ENCODE measurements around the gene GYS1. TPM values are rescaled to one million over a fixed set of nuclear protein-coding genes. Genes with fewer than 3 reads are reported as not detected.

GYS1 gene
- total and polyA plus RNA-seq, 4 donors = 21.5 to 61.9 (median 39.6) TPM

- ATAC-seq (ENCODE audit: low FRiP score) = no peak
- peaks cover 0 to 2% of the 10 kb centered on the region in 2 donors for H3K27me3 ChIP-seq (ENCODE audit: control insufficient read depth in 1 of 2, insufficient read depth in 2 of 2, low read length in 1 of 2)
Observed at GRCh38 chr19:48964205-48965039, 28.7 kb downstream of the GYS1 start.

GRCh38 chr19:48963371-48964204 lies 29.5 kb downstream of the GYS1 start:
- Histone ChIP-seq H3K27ac (ENCODE audit: low read depth in 1 of 2, low read length in 2 of 2) (peak overlapping the region; percentile 80 to 92), H3K4me3 (ENCODE audit: low read length in 2 of 2) (no peak overlapping the region), H3K9me3 (ENCODE audit: control insufficient read depth, low read length) (no peaks in the 10 kb centered on the region), H3K36me3 (ENCODE audit: control insufficient read depth in 1 of 2, insufficient read depth in 2 of 2, low read length in 1 of 2) (no peaks in the 10 kb centered on the region), H3K27me3 (ENCODE audit: control insufficient read depth in 1 of 2, insufficient read depth in 2 of 2, low read length in 1 of 2) (peaks cover 0 to 2% of the 10 kb centered on the region in 2 donors), H3K4me1 (ENCODE audit: control insufficient read depth in 1 of 2, insufficient read depth in 2 of 2, low read length in 2 of 2) (no peaks in the 10 kb centered on the region)
- intact Hi-C loops (cut with DNase I) = loop anchor here (2.0 to 10.0 kb wide), 3 partner anchors 29 to 89 kb away; partner anchors contain the start of genes GYS1 (in 1 of the 2), PPP1R15A (in 1 of the 2) and RUVBL2 (in 1 of the 2)
- peak; percentile 53 for ATAC-seq (ENCODE audit: low FRiP score)
- 5 to 7% methylated on average over 28 of the region's 28 CpGs for WGBS, 2 donors
- peak; percentile 89 to 93 for DNase-seq

More at GRCh38 chr19:48964205-48965039, 28.7 kb downstream of the GYS1 start:
- peak in 1 of 2 donors; percentile 64 for DNase-seq
- H3K9me3 ChIP-seq (ENCODE audit: control insufficient read depth, low read length) = no peaks in the 10 kb centered on the region
- intact Hi-C loops (cut with DNase I) = loop anchor here (2.0 to 10.0 kb wide), 5 partner anchors 28 to 172 kb away; partner anchors contain the start of genes PPP1R15A (in 2 of the 2), GYS1 (in 1 of the 2) and RUVBL2 (in 1 of the 2)
- WGBS, 2 donors = 5 to 6% methylated on average over 19 of the region's 19 CpGs
- peak overlapping the region; percentile 80 to 92 for H3K27ac ChIP-seq (ENCODE audit: low read depth in 1 of 2, low read length in 2 of 2)
- no peaks in the 10 kb centered on the region for H3K36me3 ChIP-seq (ENCODE audit: control insufficient read depth in 1 of 2, insufficient read depth in 2 of 2, low read length in 1 of 2)
- no peaks in the 10 kb centered on the region for H3K4me1 ChIP-seq (ENCODE audit: control insufficient read depth in 1 of 2, insufficient read depth in 2 of 2, low read length in 2 of 2)
- H3K4me3 ChIP-seq (ENCODE audit: low read length in 2 of 2) = peak overlapping the region; percentile 33 to 72

- no peak overlapping the region for H3K4me3 ChIP-seq (ENCODE audit: low read length in 2 of 2)
- no peaks in the 10 kb centered on the region for H3K9me3 ChIP-seq (ENCODE audit: control insufficient read depth, low read length)
- 63 to 68% methylated on average over 4 to 7 of the region's 7 CpGs for WGBS, 2 donors
- ATAC-seq (ENCODE audit: low FRiP score) (no peak), DNase-seq (no peak)
- H3K4me1 ChIP-seq (ENCODE audit: control insufficient read depth in 1 of 2, insufficient read depth in 2 of 2, low read length in 2 of 2) = no peaks in the 10 kb centered on the region
- peak overlapping the region in 1 of 2 donors; percentile 61 for H3K27ac ChIP-seq (ENCODE audit: low read depth in 1 of 2, low read length in 2 of 2)
- H3K27me3 ChIP-seq (ENCODE audit: control insufficient read depth in 1 of 2, insufficient read depth in 2 of 2, low read length in 1 of 2) = peaks cover 0 to 2% of the 10 kb centered on the region in 2 donors
- no peaks in the 10 kb centered on the region for H3K36me3 ChIP-seq (ENCODE audit: control insufficient read depth in 1 of 2, insufficient read depth in 2 of 2, low read length in 1 of 2)
- intact Hi-C loops (cut with DNase I) = loop anchor here (5.0 to 10.0 kb wide), 2 partner anchors 36 to 88 kb away; partner anchors contain the start of gene PPP1R15A (in 1 of the 2)
Observed at GRCh38 chr19:48962849-48963165, 30.3 kb downstream of the GYS1 start.

- Histone ChIP-seq H3K4me1 (ENCODE audit: control insufficient read depth in 1 of 2, insufficient read depth in 2 of 2, low read length in 2 of 2) (no peaks in the 10 kb centered on the region), H3K4me3 (ENCODE audit: low read length in 2 of 2) (no peak overlapping the region), H3K27me3 (ENCODE audit: control insufficient read depth in 1 of 2, insufficient read depth in 2 of 2, low read length in 1 of 2) (peaks cover 0 to 2% of the 10 kb centered on the region in 2 donors), H3K36me3 (ENCODE audit: control insufficient read depth in 1 of 2, insufficient read depth in 2 of 2, low read length in 1 of 2) (no peaks in the 10 kb centered on the region), H3K27ac (ENCODE audit: low read depth in 1 of 2, low read length in 2 of 2) (peak overlapping the region in 1 of 2 donors; percentile 61), H3K9me3 (ENCODE audit: control insufficient read depth, low read length) (no peaks in the 10 kb centered on the region)
- intact Hi-C loops (cut with DNase I) = loop anchor here (5.0 to 10.0 kb wide), 2 partner anchors 35 to 87 kb away; partner anchors contain the start of gene PPP1R15A (in 1 of the 2)
- DNase-seq (peak in 1 of 2 donors; percentile 85), ATAC-seq (ENCODE audit: low FRiP score) (no peak)
- 69 to 75% methylated on average over 22 of the region's 22 CpGs for WGBS, 2 donors
Observed at GRCh38 chr19:48962029-48962848, 30.9 kb downstream of the GYS1 start.

- H3K27me3 ChIP-seq (ENCODE audit: control insufficient read depth in 1 of 2, insufficient read depth in 2 of 2, low read length in 1 of 2) = peaks cover 0 to 2% of the 10 kb centered on the region in 2 donors
- H3K36me3 ChIP-seq (ENCODE audit: control insufficient read depth in 1 of 2, insufficient read depth in 2 of 2, low read length in 1 of 2) = no peaks in the 10 kb centered on the region
- H3K4me1 ChIP-seq (ENCODE audit: control insufficient read depth in 1 of 2, insufficient read depth in 2 of 2, low read length in 2 of 2) = no peaks in the 10 kb centered on the region
- no peak for DNase-seq
- H3K9me3 ChIP-seq (ENCODE audit: control insufficient read depth, low read length) = no peaks in the 10 kb centered on the region
- WGBS, 2 donors = 83 to 85% methylated on average over 12 of the region's 12 CpGs
- H3K27ac ChIP-seq (ENCODE audit: low read depth in 1 of 2, low read length in 2 of 2) = no peak overlapping the region
- ATAC-seq (ENCODE audit: low FRiP score) = no peak
- no peak overlapping the region for H3K4me3 ChIP-seq (ENCODE audit: low read length in 2 of 2)
- intact Hi-C loops (cut with DNase I) = loop anchor here (5.0 to 10.0 kb wide), 2 partner anchors 34 to 87 kb away; partner anchors contain the start of gene PPP1R15A (in 1 of the 2)
Observed at GRCh38 chr19:48961673-48962028, 31.5 kb downstream of the GYS1 start.

- Histone ChIP-seq H3K4me1 (ENCODE audit: control insufficient read depth in 1 of 2, insufficient read depth in 2 of 2, low read length in 2 of 2) (peaks cover 0 to 1% of the 10 kb centered on the region in 2 donors), H3K27me3 (ENCODE audit: control insufficient read depth in 1 of 2, insufficient read depth in 2 of 2, low read length in 1 of 2) (peaks cover 0 to 2% of the 10 kb centered on the region in 2 donors), H3K36me3 (ENCODE audit: control insufficient read depth in 1 of 2, insufficient read depth in 2 of 2, low read length in 1 of 2) (no peaks in the 10 kb centered on the region), H3K4me3 (ENCODE audit: low read length in 2 of 2) (no peak overlapping the region), H3K27ac (ENCODE audit: low read depth in 1 of 2, low read length in 2 of 2) (no peak overlapping the region), H3K9me3 (ENCODE audit: control insufficient read depth, low read length) (no peaks in the 10 kb centered on the region)
- intact Hi-C loops (cut with DNase I) = loop anchor here (5.0 to 10.0 kb wide), 2 partner anchors 34 to 86 kb away; partner anchors contain the start of gene PPP1R15A (in 1 of the 2)
- ATAC-seq (ENCODE audit: low FRiP score) (no peak), DNase-seq (no peak)
- 83 to 85% methylated on average over 19 of the region's 19 CpGs for WGBS, 2 donors
Observed at GRCh38 chr19:48961051-48961649, 32.0 kb downstream of the GYS1 start.

GRCh38 chr19:48959341-48960239 lies 33.5 kb downstream of the GYS1 start:
- no peaks in the 10 kb centered on the region for H3K9me3 ChIP-seq (ENCODE audit: control insufficient read depth, low read length)
- no peak for ATAC-seq (ENCODE audit: low FRiP score)
- H3K4me1 ChIP-seq (ENCODE audit: control insufficient read depth in 1 of 2, insufficient read depth in 2 of 2, low read length in 2 of 2) = peaks cover 0 to 1% of the 10 kb centered on the region in 2 donors
- 84 to 88% methylated on average over 15 to 16 of the region's 16 CpGs for WGBS, 2 donors
- no peaks in the 10 kb centered on the region for H3K27me3 ChIP-seq (ENCODE audit: control insufficient read depth in 1 of 2, insufficient read depth in 2 of 2, low read length in 1 of 2)
- DNase-seq = peak in 1 of 2 donors; percentile 70
- no peak overlapping the region for H3K4me3 ChIP-seq (ENCODE audit: low read length in 2 of 2)
- intact Hi-C loops (cut with DNase I) = loop anchor here (5.0 to 10.0 kb wide), 2 partner anchors 32 to 85 kb away; partner anchors contain the start of gene PPP1R15A (in 1 of the 2)
- no peak overlapping the region for H3K27ac ChIP-seq (ENCODE audit: low read depth in 1 of 2, low read length in 2 of 2)
- no peaks in the 10 kb centered on the region for H3K36me3 ChIP-seq (ENCODE audit: control insufficient read depth in 1 of 2, insufficient read depth in 2 of 2, low read length in 1 of 2)

Data from aorta (tissue), 5 donors.